ENCODE data around the gene DOK3.

GRCh38 chr5:177473443-177474001 is 36.1 kb downstream of the DOK3 start, which contains the start of gene DBN1:
- no peak for TF ChIP-seq GLIS3 (CRISPR knock-in tag; IDR thresholded peaks at IDR 0.05)
- TF ChIP-seq TOX (CRISPR knock-in tag; IDR thresholded peaks at IDR 0.05; ENCODE audit: borderline replicate concordance), result no peak
- no peak for TF ChIP-seq TSHZ2 (CRISPR knock-in tag; IDR thresholded peaks at IDR 0.05)
- TF ChIP-seq BACH2 (CRISPR knock-in tag; IDR thresholded peaks at IDR 0.05; ENCODE audit: borderline replicate concordance), result no peak
- no peak for TF ChIP-seq ZNF70 (CRISPR knock-in tag; IDR thresholded peaks at IDR 0.05)
- no peak for TF ChIP-seq PATZ1 (CRISPR knock-in tag; IDR thresholded peaks at IDR 0.05; ENCODE audit: borderline replicate concordance)
- no peak for TF ChIP-seq ZFP3 (CRISPR knock-in tag; IDR thresholded peaks at IDR 0.05)
- no peak for TF ChIP-seq CSDC2 (CRISPR knock-in tag; IDR thresholded peaks at IDR 0.05)
- TF ChIP-seq ARNTL (CRISPR knock-in tag; IDR thresholded peaks at IDR 0.05; ENCODE audit: borderline replicate concordance, low read depth), result no peak
- TF ChIP-seq TCF4 (CRISPR knock-in tag; IDR thresholded peaks at IDR 0.05; ENCODE audit: borderline replicate concordance), result no peak
- TF ChIP-seq ZFP30 (CRISPR knock-in tag; IDR thresholded peaks at IDR 0.05), result no peak
- no peak for TF ChIP-seq OSR1 (CRISPR knock-in tag; IDR thresholded peaks at IDR 0.05)

Measured in SK-N-SH treated with all-trans-retinoic acid at 6 μM for 48 hours (cell line).